AG10803 (cell line): ENCODE data around the gene MED20.

Source experiments
- DNase-seq: peaks from one replicate; pipeline ENCODE4 v3.0.0; 2010; ENCODE audit warnings: low read depth
- H3K4me3 ChIP-seq: 2 replicates; pipeline ENCODE4 v1.5.1; 2011; ENCODE audit warnings: mild to moderate bottlenecking, low read length, control low read depth
- TF ChIP-seq, protein P1 (sequence below): conservative IDR thresholded peaks from 2 replicates; pipeline ENCODE4 v1.5.1; 2011; ENCODE audit warnings: mild to moderate bottlenecking, low read length, control low read depth, inconsistent platforms

The MED20 gene

DNA sequence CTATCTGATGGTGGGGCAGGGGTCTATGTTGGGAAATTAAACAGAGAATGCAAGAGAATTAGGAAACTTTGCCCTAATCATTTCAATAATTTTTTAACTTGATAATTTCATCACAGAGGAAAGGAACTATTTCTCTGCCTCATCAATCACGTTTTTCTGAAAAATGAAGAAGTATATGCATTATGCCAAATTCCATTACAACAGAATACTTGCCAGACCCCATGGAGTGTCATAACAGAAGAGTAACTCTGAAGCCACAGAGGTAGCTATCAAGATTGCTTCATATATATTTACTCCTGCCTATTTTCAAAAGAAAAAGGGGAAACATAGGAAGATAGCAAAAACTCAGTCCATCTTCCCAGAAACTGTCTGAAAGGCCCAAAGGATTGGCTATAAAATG lies 20.1 kb downstream of the MED20 start:
- TF ChIP-seq, protein P1, sequence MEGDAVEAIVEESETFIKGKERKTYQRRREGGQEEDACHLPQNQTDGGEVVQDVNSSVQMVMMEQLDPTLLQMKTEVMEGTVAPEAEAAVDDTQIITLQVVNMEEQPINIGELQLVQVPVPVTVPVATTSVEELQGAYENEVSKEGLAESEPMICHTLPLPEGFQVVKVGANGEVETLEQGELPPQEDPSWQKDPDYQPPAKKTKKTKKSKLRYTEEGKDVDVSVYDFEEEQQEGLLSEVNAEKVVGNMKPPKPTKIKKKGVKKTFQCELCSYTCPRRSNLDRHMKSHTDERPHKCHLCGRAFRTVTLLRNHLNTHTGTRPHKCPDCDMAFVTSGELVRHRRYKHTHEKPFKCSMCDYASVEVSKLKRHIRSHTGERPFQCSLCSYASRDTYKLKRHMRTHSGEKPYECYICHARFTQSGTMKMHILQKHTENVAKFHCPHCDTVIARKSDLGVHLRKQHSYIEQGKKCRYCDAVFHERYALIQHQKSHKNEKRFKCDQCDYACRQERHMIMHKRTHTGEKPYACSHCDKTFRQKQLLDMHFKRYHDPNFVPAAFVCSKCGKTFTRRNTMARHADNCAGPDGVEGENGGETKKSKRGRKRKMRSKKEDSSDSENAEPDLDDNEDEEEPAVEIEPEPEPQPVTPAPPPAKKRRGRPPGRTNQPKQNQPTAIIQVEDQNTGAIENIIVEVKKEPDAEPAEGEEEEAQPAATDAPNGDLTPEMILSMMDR, result no peak
- H3K4me3 ChIP-seq, result no peak overlapping the region
- DNase-seq, result no peak

DNA sequence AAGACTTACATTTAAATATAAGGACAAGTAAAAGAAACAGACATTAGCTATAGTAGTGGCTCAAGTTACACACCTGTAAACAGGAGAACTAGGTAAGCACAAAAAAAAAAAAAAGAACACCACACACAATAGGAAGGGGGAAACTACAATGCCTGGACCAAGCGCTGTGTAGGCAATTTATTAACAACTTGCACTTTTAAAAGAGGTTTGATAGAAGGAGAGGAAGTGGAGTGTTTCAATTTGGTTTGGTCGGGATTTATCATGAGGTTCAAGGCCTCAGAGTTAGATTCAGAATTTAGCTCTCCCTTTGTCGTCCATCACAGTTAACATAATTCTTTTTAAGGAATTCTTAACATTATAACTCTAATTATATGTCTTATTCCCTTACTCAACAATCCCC lies 24.7 kb downstream of the MED20 start:
- DNase-seq, result no peak
- peak overlapping the region; percentile 82 for H3K4me3 ChIP-seq
- TF ChIP-seq, protein P1, result no peak

DNA sequence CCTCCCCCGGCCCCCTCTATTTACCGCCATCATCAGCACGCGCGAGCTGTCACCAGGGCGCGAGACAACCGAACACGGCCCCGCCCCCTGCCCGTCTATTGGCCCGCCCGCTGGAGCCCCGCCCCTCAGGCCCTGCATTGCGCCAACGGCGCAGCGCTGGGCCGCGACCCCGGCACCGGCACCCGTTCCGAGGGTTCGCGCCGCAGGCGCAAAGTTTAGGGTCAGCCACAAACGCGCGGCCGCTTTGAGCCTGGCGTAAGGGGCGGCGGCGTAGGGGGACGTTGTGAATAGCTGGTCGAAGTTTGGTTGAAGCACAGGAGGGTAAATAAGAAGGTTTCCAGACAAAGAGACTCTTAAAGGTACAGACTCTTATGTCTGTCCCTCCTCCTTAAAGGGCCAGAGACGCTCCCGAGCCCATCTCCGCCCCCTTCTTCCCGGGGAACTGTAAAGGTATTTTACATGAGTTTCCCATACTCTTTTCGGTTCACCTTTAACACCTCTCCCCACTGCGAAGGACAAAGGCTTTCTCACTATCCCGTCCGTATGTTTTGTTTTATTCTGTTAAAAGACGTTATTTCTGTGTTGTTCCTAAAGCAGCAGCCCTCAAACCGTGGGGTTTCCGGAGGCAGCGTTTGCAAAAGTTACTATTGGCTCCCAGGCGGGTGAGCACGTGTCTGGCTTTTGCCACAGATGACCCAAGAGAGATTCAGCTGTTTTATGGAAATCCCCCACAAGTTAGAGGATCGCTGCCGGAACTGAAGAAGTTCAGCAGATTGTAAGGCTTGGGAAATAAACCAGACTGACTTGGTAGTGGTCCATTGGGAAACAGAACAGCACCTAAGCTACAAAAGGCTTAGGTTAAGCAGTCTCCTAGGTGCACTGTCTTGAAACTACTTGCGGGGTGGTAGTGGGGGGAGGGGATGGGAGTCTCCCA lies 25.4 kb downstream of the MED20 start, which contains the start of gene USP49:
Gene USP49, minus strand, starts transcription at position 76 of the 934 bp plus-strand sequence. CDS start 88,392 bp downstream, outside the sequence.
- peak; percentile 70 for DNase-seq
- TF ChIP-seq, protein P1, result no peak
- peak within 1 kb of the TSS; percentile 82 for H3K4me3 ChIP-seq

DNA sequence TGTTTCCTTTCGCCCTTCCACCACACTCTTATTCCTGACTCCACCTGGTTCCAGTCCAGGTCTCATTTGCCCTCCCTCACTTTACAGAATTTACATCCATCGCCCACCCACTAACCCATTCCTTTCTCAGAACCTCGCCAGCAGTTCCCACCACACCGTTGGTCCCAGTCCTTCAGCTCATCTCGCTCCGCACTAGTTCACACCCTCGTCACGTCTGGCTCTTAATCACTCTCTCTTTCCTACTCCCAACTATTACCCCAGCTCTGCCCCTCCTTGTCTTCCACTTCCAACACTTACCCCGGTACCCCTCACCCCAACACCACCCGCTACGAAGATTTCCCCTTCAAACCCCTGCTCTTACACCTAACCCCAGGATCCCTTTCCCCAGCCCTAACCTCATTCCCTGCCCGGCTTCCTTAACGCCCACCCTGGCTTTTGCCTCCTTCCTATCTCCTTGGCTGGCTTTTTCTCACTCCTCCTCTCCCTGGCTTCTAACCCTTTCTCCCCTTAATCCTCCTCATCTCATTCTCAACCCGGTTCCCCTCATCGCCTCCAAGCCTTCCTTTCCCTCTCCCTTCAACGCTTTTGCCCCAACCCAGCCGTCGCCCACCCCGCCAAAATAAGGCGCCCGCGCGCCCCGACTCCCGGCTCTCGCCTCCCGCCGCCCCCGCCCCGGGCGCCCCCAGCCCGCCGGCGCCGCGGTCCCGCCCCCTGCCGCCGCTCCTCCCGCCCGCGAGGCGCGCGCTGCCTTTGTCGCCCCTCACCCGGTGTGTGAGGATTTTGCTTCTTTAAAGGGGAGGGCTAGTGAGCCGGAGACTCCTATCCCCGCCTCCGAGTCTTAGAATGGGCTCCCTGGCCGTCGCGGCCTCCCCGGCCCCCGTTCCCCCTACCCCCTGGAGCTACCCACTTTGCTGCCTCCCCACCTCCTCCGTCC lies 26.3 kb downstream of the MED20 start:
- peak overlapping the region; percentile 82 for H3K4me3 ChIP-seq
- DNase-seq, result no peak
- TF ChIP-seq, protein P1, result no peak

DNA sequence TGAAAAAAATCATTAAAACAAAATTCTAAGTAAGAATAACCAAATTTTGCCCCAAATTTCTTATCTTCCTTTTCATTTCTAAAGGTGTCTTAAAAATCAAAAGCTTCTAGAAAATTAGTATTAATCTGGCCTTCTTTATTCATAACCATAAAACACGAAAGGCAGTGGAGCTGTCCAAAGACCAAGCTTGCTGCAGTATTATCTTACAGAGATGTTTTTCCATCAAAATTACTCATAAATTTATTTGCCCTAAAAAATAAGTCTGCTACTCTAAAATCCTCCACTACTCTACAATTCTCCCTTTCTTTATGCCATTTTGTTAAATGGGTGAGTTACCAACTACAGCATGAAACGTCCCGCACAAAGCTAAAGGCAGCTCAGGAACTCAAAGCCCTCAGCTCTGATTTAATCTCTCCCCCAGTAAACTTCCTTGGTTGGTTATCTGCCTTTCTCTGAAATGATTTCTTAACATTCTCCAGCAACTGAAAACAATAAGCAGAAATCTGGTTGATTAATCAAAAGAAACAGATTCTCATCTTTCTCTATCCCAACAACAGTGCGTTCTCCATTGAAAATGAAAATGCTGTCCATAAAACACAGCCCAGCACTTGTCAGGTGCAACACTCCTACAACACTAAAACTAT lies 27.9 kb downstream of the MED20 start:
- TF ChIP-seq, protein P1, result no peak
- no peak overlapping the region for H3K4me3 ChIP-seq
- no peak for DNase-seq

DNA sequence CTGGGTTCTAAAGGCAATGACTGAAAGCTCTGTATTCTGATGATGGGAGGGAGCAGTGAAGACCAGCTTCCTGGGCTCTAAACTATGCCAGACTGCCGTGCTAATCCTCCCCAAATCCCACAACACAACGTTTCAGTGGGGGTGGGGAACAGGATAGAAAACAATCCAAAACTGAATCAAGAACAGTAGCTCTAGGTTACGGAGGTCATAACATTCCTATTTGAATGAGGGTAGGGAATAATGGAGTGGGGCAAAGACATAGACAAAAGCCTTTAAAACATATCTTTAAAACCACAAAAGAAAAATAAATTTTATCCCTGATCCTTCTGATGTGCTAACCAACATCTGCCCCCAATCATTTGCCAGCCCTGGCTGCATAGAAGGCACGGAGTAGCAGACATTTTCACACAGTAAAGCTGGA lies 33.6 kb downstream of the MED20 start:
- TF ChIP-seq, protein P1, result no peak
- H3K4me3 ChIP-seq, result no peak overlapping the region
- peak; percentile 79 for DNase-seq
